Mucosa of gallbladder (tissue), 1 donor: ENCODE results near the gene RMC1. TPM values are rescaled to one million over a fixed set of nuclear protein-coding genes. Genes with fewer than 3 reads are reported as not detected.
"Not testable (repeated sequence)": the region's sequence is repeated elsewhere in the genome, so short reads cannot be mapped to it uniquely, and the experiment has no call there.

ENCODE experiments used
- DNase-seq: peaks from one replicate; pipeline ENCODE4 v3.0.0-alpha.2; 2020; ENCODE audit warnings: low spot score
- total RNA-seq: library from RNA; stranded (reverse); gene quantifications from one replicate; pipeline ENCODE4 v1.2.1, GENCODE V29; 2021
- donor health status: DM: no; HTN: no; CAD: no.

Gene RMC1
- total RNA-seq, 1 donor from 2014 or later, result 27.0 TPM

- no peak for DNase-seq
Observed at GRCh38 chr18:23560186-23560585, 56.9 kb downstream of the RMC1 start.

- DNase-seq, result no peak
Observed at GRCh38 chr18:23563377-23564043, 60.2 kb downstream of the RMC1 start.

DNA sequence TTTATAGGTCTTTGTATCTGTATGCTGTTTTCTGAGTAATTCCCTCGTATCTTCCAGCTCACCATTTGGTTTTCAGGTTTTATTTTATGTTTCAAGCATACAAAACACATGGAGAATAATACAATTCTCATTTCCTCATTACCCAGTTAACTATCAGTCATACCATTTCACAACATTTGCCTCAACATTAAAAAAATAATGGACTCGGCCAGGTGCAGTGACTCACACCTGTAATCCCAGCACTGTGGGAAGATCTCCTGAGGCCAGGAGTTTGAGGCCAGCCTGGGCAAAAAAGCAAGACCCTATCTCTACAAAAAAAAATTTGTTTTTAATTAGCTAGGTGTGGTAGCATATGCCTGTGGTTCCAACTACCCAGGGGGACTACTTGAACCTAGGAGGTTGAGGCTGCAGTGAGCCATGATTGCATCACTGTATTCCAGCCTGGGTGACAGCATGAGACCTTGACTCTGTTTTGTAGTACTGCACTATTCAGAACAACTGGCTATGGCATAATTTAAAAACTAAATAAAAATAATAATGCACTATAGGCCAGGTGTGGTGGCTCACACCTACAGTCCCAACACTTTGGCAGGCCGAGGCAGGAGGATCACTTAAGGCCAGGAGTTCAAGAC, 62.7 kb downstream of the RMC1 start:
- DNase-seq, result no peak

GRCh38 chr18:23567671-23568070, 64.4 kb downstream of the RMC1 start:
- no peak for DNase-seq

GRCh38 chr18:23568281-23569138, 65.2 kb downstream of the RMC1 start:
- no peak for DNase-seq

- no peak for DNase-seq
Observed at GRCh38 chr18:23569299-23570063, 66.2 kb downstream of the RMC1 start.

DNA sequence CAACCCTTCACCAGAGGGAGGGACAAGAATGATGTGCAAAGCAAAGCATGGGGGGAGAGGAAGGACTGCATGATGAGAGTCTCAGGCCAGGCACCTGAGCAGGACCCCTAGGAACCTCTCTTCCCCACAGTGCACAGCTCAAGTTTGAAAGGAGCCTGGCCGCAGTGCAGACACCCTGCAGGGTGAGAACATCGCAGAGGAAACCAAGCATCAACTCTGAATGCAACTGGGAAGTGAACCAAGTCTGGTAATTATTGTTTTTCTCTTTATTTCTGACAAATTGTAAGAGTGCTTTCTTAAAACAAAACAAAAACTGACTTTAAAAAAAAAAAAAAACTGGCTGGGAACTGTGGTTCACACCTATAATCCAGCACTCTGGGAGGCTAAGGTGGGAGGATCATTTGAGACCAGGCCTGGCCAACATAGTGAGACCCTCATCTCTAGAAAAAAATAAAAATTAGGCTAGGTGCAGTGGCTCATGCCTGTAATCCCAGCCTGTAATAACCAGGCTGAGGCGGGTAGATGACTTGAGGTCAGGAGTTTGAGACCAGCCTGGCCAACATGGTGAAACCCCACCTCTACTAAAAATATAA, 67.7 kb downstream of the RMC1 start:
- no peak for DNase-seq

GRCh38 chr18:23572012-23572411, 68.7 kb downstream of the RMC1 start:
- DNase-seq, result no peak

GRCh38 chr18:23572570-23572969, 69.3 kb downstream of the RMC1 start:
- no peak for DNase-seq

GRCh38 chr18:23573020-23573419, 69.7 kb downstream of the RMC1 start:
- no peak for DNase-seq

DNA sequence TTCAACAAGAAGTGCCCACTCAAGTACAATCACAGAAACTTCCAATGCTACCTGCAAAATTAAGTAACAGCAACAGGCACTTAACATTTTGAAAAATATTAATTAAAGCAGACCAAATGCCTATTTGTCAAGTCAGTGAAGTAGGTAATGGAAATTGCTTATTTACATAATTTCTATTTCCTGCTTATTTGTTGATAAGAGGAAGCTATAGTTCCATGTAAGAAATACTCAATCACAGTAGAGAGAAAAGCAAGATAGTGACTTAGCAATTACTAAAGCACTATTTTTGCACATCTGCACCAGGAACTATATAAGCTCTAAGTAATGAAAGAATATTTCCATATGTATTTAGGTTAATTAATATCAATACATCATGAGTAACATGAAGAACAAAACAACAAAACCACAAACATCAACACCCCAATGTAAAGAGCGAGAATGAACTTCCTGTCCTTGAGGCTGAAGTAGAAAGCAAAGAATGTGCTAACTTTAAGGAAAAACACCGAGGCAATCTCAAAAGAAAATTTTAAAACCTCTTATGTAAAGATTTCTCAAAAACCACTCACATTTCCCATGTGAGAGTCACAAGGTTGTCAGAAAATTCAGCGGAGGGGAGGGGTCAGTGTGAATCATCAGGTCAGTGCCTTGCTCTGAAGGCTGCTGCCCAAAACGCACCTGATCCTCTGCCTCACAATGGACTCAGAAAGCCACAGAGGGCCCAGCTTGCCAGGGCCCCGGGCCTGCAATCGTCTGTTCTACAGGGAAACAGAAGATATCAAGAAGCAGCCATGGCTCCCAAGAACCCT, 70.5 kb downstream of the RMC1 start:
- no peak for DNase-seq

DNA sequence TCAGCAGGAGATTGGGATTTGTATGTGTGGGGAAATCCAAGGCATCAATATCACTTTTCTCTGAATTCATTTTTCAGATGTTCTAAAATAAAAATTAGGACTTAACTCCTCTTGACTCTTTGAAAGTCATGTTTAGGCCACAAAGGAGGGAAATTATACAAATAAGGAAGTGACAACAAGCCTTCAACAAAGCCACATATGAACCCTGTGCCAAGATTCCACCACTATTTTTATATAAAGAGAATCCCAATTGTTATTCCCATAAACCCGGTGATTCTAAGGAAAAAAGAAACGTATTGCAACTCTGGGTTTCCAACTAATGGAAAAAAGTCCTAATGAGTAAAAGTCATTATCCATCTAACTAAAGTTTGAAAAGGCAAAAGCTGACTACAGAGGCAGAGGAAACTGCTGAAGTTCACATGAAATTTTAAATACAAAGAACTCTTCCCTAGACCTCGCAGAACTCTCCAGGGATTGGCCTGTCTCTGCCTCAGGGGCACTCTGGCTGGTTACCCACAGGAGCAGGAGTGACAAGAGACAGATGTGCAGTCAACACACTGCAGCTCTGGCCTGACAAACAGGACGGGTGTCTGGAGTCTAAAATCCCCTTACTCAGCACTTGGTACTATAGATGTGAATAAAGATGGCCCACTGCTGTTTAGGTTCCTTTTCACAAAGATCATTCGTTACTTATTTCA, 71.4 kb downstream of the RMC1 start:
- no peak for DNase-seq

DNA sequence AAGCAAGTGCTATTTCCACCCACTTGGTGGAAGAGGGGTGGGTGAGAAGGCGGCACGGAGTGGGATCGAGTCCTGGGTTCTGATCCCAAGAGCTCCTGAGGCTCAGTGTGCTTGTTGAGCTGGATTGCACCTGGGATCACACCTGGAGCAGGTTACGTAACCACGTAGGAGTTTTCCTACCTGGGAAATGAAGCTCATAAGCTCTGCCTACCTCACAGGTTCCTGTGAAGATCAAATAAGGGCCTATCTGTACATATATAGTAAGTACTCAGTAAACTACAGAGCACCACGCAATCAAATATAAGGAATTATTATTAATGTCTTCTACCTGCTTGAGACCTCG, 72.0 kb downstream of the RMC1 start:
- DNase-seq, result no peak

DNA sequence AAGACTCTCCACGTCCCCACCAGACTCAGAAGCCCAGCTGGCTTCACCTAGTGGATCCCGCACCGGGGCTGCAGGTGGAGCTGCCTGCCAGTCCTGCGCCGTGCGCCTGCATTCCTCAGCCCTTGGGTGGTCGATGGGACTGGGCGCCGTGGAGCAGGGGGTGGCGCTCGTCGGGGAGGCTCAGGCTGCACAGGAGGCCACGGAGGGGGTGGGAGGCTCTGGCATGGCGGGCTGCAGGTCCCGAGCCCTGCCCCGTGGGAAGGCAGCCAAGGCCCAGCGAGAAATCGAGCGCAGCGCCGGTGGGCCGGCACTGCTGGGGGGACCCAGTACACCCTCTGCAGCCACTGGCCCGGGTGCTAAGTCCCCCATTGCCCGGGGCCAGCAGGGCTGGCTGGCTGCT, 74.2 kb downstream of the RMC1 start:
- not testable (repeated sequence) for DNase-seq

- DNase-seq, result no peak
Observed at GRCh38 chr18:23578067-23578701, 74.9 kb downstream of the RMC1 start.

GRCh38 chr18:23578891-23579653, 75.8 kb downstream of the RMC1 start:
- no peak for DNase-seq

GRCh38 chr18:23580677-23581367, 77.5 kb downstream of the RMC1 start:
- DNase-seq, result no peak
